NT2/D1 (cell line): ENCODE results near the gene MYO5B.

Experiments used
- SUZ12 ChIP-seq: IDR thresholded peaks from 2 replicates; pipeline ENCODE4 v1.6.1; 2011; ENCODE audit not compliant: insufficient read length, insufficient read depth; ENCODE audit errors: extremely low read depth
- YY1 ChIP-seq: IDR thresholded peaks from 2 replicates; pipeline ENCODE4 v1.6.1; 2011; ENCODE audit not compliant: insufficient read length, insufficient read depth
- ZNF274 ChIP-seq: IDR thresholded peaks from 2 replicates; pipeline ENCODE4 v1.6.1; 2011; ENCODE audit warnings: mild to moderate bottlenecking, low read depth, low read length

- no peak for TF ChIP-seq ZNF274
- TF ChIP-seq YY1, result no peak
- no peak for TF ChIP-seq SUZ12
Measured at GRCh38 chr18:50039746-50040145, 155.2 kb downstream of the MYO5B start.
